Mammary epithelial cell (primary cell): ENCODE measurements around the gene CORO1C.

Experiments
- EZH2 ChIP-seq: IDR thresholded peaks from 2 replicates; pipeline ENCODE4 v1.6.1; 2012; ENCODE audit warnings: low read length, inconsistent platforms, borderline replicate concordance
- TF ChIP-seq, protein P1 (sequence below), 2 donors: IDR thresholded peaks in 1 of 2; conservative IDR thresholded peaks in 1 of 2; 2 replicates each; pipeline ENCODE4 v1.5.1; 2011 to 2012; ENCODE audit warnings: inconsistent platforms in 2 of 2, low read length in 2 of 2, mild to moderate bottlenecking in 2 of 2, control low read depth in 1 of 2, low read depth in 1 of 2; ENCODE audit not compliant: insufficient read depth in 1 of 2; ENCODE audit errors: extremely low read depth in 1 of 2

DNA sequence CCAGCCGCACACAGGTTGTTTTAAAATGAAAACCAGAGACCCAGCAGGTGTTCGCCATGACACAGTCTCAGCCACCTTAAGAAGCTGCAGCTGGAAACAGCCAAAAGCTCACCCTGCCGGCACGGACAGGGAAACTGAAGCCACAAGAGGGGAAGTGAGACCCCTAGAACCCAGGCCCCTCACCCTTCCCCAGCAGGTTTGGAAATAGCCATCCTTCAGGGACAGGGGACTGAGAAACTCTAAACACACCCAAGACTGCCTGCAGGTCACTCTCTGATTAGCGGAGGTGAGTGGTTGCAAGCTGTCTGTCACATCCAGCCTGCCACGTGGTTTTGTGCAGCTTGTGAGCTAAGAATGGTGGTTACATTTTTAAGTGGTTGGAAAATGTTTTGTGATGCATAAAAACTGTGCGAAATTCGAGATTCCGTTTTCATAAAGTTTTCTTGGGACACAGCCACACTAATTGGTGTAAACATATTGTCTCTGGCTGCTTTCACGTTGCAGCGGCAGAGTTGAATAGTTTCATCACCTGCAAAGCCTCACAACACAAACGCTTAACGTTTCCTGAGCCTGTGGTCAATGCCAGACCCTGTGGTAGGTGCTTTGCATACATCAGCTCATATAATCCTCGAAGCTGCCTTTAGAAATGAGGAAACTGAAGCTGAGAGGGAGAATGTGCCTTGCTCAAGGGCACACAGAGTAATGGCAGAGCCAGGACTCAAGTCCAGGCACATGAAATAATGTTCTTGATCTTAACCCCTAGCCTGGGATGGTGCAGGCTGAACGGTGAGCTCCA lies 95.9 kb downstream of the CORO1C start:
- TF ChIP-seq, protein P1, sequence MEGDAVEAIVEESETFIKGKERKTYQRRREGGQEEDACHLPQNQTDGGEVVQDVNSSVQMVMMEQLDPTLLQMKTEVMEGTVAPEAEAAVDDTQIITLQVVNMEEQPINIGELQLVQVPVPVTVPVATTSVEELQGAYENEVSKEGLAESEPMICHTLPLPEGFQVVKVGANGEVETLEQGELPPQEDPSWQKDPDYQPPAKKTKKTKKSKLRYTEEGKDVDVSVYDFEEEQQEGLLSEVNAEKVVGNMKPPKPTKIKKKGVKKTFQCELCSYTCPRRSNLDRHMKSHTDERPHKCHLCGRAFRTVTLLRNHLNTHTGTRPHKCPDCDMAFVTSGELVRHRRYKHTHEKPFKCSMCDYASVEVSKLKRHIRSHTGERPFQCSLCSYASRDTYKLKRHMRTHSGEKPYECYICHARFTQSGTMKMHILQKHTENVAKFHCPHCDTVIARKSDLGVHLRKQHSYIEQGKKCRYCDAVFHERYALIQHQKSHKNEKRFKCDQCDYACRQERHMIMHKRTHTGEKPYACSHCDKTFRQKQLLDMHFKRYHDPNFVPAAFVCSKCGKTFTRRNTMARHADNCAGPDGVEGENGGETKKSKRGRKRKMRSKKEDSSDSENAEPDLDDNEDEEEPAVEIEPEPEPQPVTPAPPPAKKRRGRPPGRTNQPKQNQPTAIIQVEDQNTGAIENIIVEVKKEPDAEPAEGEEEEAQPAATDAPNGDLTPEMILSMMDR (conservative IDR thresholded peaks at IDR 0.05 in 1 of 2, IDR thresholded peaks at IDR 0.05 in 1 of 2; ENCODE audit: extremely low read depth in 1 of 2, insufficient read depth in 1 of 2, low read depth in 1 of 2, low read length in 2 of 2): no peak
- TF ChIP-seq EZH2: no peak
